Ishikawa (cell line): ENCODE measurements around the gene COL4A2.

Source experiments
- CEBPB ChIP-seq: IDR thresholded peaks from 2 replicates; pipeline ENCODE4 v1.6.1; 2012
- CREB1 ChIP-seq: IDR thresholded peaks from 2 replicates; pipeline ENCODE4 v1.6.1; 2012; ENCODE audit warnings: low read depth
- MAX ChIP-seq: IDR thresholded peaks from 2 replicates; pipeline ENCODE4 v1.6.1; 2012
- TAF1 ChIP-seq: IDR thresholded peaks from 2 replicates; pipeline ENCODE4 v1.6.1; 2012; ENCODE audit warnings: low read depth, mild to moderate bottlenecking
- USF1 ChIP-seq: IDR thresholded peaks from 2 replicates; pipeline ENCODE4 v1.6.1; 2012

GRCh38 chr13:110457361-110457760 is 150.3 kb downstream of the COL4A2 start:
- TF ChIP-seq USF1 (no peak), TAF1 (no peak), CEBPB (no peak), CREB1 (no peak), MAX (no peak)
